ENCODE data around the gene RADX.

GRCh38 chrX:106672527-106672926 lies 60.7 kb downstream of the RADX start:
- TF ChIP-seq CREB1 (IDR thresholded peaks at IDR 0.05; ENCODE audit: low read depth), result no peak
- TF ChIP-seq REST (IDR thresholded peaks at IDR 0.05; ENCODE audit: low read depth), result no peak
- no peak for TF ChIP-seq TAF1 (IDR thresholded peaks at IDR 0.05; ENCODE audit: low read depth)
- no peak for TF ChIP-seq FOXM1 (IDR thresholded peaks at IDR 0.05; ENCODE audit: borderline replicate concordance, low read depth)
- no peak for TF ChIP-seq TEAD4 (IDR thresholded peaks at IDR 0.05)

Measured in Ishikawa (cell line).